GM19324 (cell line): ENCODE measurements around the gene EPM2AIP1.
A peak's percentile ranks its signal among the peaks of the same experiment; 100 is the strongest.
"Not testable (repeated sequence)": the region's sequence is repeated elsewhere in the genome, so short reads cannot be mapped to it uniquely, and the experiment has no call there.

Source experiments
- ATAC-seq: cut with Tn5 transposase; IDR thresholded peaks from one replicate; pipeline ENCODE4 v1.9.1; 2021; ENCODE audit warnings: mild to moderate bottlenecking, moderate library complexity; ENCODE audit not compliant: unreplicated experiment, low FRiP score

The EPM2AIP1 gene

DNA sequence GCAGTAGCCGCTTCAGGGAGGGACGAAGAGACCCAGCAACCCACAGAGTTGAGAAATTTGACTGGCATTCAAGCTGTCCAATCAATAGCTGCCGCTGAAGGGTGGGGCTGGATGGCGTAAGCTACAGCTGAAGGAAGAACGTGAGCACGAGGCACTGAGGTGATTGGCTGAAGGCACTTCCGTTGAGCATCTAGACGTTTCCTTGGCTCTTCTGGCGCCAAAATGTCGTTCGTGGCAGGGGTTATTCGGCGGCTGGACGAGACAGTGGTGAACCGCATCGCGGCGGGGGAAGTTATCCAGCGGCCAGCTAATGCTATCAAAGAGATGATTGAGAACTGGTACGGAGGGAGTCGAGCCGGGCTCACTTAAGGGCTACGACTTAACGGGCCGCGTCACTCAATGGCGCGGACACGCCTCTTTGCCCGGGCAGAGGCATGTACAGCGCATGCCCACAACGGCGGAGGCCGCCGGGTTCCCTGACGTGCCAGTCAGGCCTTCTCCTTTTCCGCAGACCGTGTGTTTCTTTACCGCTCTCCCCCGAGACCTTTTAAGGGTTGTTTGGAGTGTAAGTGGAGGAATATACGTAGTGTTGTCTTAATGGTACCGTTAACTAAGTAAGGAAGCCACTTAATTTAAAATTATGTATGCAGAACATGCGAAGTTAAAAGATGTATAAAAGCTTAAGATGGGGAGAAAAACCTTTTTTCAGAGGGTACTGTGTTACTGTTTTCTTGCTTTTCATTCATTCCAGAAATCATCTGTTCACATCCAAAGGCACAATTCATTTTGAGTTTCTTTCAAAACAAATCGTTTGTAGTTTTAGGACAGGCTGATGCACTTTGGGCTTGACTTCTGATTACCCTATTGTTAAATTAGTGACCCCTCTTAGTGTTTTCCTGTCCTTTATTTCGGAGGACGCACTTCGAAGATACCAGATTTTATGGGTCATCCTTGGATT, 674 bp upstream of the EPM2AIP1 start, which contains the start of gene MLH1:
TSS of gene MLH1 (plus strand) at position 193 of the 958 bp plus-strand sequence. CDS start at position 223, 30 bp downstream.
- ATAC-seq: peak; percentile 94

GRCh38 chr3:36991923-36992805, 767 bp downstream of the EPM2AIP1 start:
- no peak for ATAC-seq

DNA sequence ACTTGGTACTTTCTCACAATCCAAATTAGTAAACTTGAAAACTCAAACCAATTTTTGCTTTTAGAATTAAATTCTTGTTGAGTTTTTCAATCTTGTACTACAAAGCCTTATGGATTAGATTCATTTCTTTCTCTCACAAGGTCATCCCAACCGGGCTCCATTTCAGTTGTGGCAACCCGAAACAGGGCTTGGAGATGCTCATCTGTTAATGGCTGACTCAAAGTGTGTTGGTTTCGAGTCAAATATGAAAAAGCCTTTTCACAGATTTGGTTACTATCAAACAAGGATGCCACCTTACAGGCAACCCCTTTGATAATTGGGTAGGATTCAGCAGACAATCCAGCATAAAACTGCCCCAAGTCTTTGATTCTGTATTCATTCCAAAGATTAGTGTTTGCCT, 1.8 kb downstream of the EPM2AIP1 start:
- ATAC-seq: no peak

DNA sequence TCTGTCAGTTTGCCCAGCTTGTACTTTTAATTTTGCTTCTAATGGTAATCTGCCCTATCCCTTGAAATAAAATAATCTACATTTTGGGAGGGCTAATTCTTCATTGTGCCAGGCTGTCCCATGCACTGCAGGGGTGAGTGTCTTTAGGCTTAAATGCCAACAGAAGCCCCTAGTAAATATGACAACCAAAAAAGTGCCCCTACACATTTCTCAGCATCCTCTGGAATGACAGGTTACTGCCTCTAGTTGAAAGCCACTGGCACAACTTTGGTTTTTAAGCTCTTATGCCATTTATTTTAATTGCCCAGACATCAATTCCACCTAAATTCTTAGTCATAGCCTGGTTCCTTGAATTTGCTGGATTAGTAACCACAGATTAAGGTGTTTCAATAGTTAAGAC, 3.4 kb downstream of the EPM2AIP1 start:
- ATAC-seq: no peak

GRCh38 chr3:36989005-36989404, 3.9 kb downstream of the EPM2AIP1 start:
- ATAC-seq: no peak

DNA sequence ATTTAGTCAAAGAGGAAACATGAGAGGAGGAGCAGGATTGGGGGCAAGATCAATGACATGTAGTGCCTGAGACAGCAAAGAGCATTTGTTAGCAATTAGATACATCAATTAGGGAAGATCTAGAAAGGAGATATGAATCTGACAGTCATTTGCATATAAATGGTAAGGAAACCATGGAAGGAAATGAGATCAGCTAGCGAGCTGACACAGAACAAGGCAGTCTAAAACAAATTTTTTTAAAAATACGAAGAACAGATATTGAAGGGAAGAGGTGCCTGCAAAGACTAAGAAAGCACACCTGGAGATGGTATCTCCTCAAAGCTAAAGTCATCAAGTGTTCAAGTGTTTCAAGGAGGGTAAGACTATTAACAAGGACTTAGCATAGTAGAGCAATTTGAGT, 4.6 kb downstream of the EPM2AIP1 start:
- ATAC-seq: no peak

DNA sequence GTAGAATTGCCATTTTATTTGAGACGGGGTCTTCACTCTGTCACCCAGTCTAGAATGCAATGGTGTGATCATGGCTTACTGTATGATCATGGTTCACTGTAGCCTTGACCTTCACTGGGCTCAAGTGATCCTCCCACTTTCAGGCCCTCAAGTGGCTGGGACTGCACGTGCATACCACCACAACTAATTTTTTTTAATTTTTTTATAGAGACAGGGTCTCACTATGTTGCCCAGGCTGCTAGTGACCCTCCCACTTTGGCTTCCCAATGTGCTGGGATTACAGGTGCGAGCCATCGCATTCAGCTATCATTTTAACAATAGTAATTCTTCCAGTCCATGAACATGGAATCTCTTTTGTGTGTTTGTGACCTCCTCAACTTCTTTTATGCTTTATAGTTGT, 11.9 kb downstream of the EPM2AIP1 start:
- ATAC-seq: no peak

GRCh38 chr3:36973139-36973538, 19.8 kb downstream of the EPM2AIP1 start:
- no peak for ATAC-seq

GRCh38 chr3:36972163-36972562, 20.8 kb downstream of the EPM2AIP1 start:
- ATAC-seq: no peak

DNA sequence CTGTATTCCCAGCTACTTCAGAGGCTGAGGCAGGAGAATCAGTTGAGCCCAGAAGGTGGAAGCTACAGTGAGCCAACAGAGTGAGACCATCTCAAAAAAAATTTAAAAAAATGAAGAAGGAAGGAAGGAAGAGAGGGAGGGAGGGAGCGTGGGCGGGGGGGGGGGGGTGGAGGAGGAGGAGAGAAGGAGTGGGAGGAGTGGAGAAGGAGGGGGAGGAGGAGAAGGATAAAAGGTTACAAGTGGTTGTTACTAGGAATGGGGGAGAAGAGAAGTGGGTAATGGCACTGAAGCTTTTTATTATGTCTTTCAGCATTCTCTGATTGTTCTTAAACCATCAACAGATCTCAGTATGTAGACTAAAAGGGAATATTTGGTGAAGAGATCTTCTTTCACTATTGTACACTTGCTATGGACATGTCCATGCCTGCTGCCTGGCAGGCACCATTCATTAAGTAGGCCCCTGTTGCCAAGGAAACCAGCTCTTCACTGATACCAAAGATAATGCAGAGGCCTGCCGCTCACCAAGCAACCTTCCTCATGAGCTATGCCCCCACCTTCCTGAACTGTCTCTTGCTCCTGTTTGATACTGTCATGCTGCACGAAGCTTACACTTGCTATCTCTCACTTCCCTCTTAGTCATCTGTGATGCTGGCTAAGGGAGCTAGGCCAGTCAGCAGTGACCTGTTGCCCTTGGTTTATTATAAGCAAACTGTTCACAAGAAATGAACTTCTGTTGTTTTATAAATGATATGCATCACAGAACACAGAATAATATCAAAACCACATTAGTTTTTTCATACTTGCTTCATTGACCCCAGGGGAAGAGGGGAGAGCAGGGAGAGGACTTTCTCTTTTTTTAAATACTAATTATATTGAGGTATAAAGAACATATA, 23.1 kb downstream of the EPM2AIP1 start:
- peak; percentile 97 for ATAC-seq

DNA sequence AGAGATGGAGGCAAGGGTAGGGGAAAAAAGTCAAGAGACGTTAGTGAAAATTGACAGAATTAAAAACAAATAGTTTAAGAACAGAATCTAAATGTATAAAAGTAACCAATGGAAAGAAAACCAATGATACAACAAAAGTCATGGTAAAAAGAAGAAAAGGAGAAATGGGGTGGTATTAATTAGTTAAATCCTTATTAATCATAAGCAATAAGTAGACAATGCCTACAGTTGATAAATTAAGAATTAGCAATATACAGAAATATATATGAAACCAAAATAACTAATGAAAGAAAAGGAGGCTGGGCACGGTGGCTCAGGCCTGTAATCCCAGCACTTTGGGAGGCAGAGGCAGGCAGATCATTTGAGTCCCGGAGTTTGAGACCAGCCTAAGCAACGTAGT, 23.8 kb downstream of the EPM2AIP1 start:
- ATAC-seq: no peak

- no peak for ATAC-seq
Measured at GRCh38 chr3:36965440-36965839, 27.5 kb downstream of the EPM2AIP1 start.

- no peak for ATAC-seq
Measured at GRCh38 chr3:36964817-36965216, 28.1 kb downstream of the EPM2AIP1 start.

GRCh38 chr3:36964331-36964730, 28.6 kb downstream of the EPM2AIP1 start:
- no peak for ATAC-seq

DNA sequence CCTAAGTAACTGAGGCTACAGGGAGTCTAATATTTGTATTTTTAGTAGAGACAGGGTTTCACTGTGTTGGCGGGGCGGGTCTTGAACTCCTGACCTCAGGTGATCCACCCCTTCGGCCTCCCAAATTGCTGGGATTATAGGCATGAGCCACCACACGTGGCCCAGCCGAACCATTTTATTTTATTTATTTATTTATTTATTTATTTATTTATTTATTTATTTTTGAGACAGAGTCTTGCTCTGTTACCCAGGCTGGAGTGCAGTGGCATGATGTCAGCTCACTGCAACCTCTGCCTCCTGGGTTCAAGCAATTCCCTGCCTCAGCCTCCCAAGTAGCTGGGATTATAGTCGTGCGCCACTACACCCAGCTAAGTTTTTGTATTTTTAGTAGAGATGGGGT, 29.9 kb downstream of the EPM2AIP1 start:
- ATAC-seq: not testable (repeated sequence)

DNA sequence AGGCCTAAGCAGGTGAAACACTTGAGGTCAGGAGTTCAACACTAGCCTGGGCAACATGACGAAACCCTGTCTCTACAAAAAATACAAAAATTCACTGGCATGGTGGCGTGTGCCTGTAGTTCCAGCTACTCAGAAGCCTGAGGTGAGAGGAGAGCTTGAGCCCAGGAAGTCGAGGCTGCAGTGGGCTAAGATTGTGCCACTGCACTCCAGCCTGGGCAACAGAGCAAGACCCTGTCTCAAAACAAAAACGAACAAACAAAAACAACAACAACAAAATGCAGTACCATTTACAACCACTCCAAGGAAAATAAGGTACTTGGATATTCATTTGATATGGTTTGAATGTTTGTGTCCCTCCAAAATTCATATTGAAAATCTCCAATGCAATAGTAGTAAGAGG, 32.4 kb downstream of the EPM2AIP1 start:
- no peak for ATAC-seq

DNA sequence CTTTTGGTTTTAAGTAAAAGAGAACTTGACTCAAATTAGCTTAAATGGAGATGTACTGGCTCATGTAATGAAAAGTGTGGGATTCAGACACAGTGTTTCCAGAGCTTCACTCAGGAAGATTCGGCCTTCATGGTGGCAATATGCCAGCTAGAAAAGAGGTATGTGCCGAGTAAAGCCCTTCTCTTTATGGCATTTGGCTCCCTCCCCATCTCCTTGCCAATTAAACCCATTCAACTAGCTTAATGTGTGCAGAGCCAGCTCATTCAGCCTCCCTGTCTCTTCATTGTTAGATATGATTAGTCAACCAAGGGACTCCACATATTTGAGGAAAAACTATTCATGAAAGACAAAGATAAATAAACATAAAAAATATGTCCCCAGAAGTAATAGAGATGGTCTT, 33.1 kb downstream of the EPM2AIP1 start:
- no peak for ATAC-seq

GRCh38 chr3:36957862-36958686, 34.9 kb downstream of the EPM2AIP1 start:
- ATAC-seq: no peak

DNA sequence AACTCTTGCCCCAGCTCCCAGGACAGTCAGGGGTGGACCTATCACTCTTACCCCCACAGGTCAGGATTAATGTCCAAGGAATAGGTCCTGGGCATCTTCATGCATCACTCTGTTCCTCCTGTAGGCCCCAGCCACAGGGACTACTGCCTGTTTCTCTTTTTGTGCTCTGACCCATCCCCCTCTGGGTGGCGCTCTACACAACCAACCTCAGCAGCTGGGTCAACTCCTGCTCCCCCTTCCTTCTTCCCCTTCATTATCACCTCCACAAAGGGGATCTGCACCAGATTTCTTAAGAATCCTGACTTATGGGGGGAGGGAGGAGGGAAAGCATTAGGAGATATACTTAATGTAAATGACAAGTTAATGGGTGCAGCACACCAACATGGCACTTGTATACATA, 35.9 kb downstream of the EPM2AIP1 start:
- no peak for ATAC-seq
